HepG2 (cell line): ENCODE measurements around the gene IMMP1L. TPM values are rescaled to one million over a fixed set of nuclear protein-coding genes. Genes with fewer than 3 reads are reported as not detected.

Experiments
- ATAC-seq: fragments of 200-7000 bp; cut with Tn5 transposase; 3 replicates; pipeline ENCODE4 v1.9.1; 2020; ENCODE audit warnings: mild to moderate bottlenecking, moderate library complexity
- BruUV-seq: library from RNA; stranded (reverse); fragments of 400-500 nt; replicated peaks from 2 replicates; lab custom pipeline; 2021; lab: Mats Ljungman, UMichigan
- CTCF ChIA-PET: fragments of 300-600 bp; formaldehyde crosslinking; extraction: SDS; loops from one replicate; lab custom pipeline; 2021; ENCODE audit warnings: low total read pairs, inconsistent platforms, low intra/inter-chr PET ratio; lab: Yijun Ruan, JAX
- POLR2A ChIA-PET: fragments of 350-600 bp; sonication (Branson Sonifier 250); formaldehyde crosslinking; loops from one replicate; lab custom pipeline; 2020; ENCODE audit warnings: antibody characterized with exemption, inconsistent platforms; lab: Yijun Ruan, JAX
- DNase-seq: peaks from one replicate; pipeline ENCODE4 v3.0.0-alpha.2; 2015; ENCODE audit warnings: low spot score
- FAIRE-seq: peaks from 3 replicates; lab custom pipeline; 2011; peaks lifted over from hg19 to GRCh38; lab: Jason Lieb, UNC
- H2AFZ ChIP-seq: one replicate; pipeline ENCODE4 v1.6.1; 2011; ENCODE audit warnings: low read length, inconsistent platforms
- H3K27ac ChIP-seq: fragments of 300-600 bp; 3 replicates; pipeline ENCODE4 v1.8.0; 2011; ENCODE audit warnings: mixed run types, mild to moderate bottlenecking, mixed read lengths, low read length, inconsistent platforms; ENCODE audit not compliant: insufficient read depth; ENCODE audit errors: extremely low read length
- H3K27me3 ChIP-seq, 2 experiments: fragments of 200-600 bp in 1 of 2; 2 replicates in 1 of 2; 3 replicates in 1 of 2; pipeline versions ENCODE4 v1.6.0 to v1.8.0; 2011; ENCODE audit warnings: low read length in 2 of 2, mild to moderate bottlenecking in 2 of 2, moderate library complexity in 2 of 2, inconsistent platforms in 1 of 2; ENCODE audit not compliant: insufficient read depth in 2 of 2, control insufficient read depth in 1 of 2
- H3K36me3 ChIP-seq, 2 experiments: fragments of 200-600 bp in 1 of 2; replicated peaks in 1 of 2; 2 replicates in 1 of 2; 3 replicates in 1 of 2; pipeline versions ENCODE4 v1.5.1 to v1.8.0; 2011; ENCODE audit warnings: low read length in 2 of 2, inconsistent platforms in 1 of 2; ENCODE audit not compliant: insufficient read depth in 2 of 2, control insufficient read depth in 1 of 2
- H3K4me1 ChIP-seq: 2 replicates; pipeline ENCODE4 v1.5.1; 2012; ENCODE audit warnings: low read length, inconsistent platforms; ENCODE audit not compliant: insufficient read depth
- H3K4me2 ChIP-seq: 2 replicates; pipeline ENCODE4 v1.6.0; 2011; ENCODE audit warnings: low read depth, low read length, inconsistent platforms
- H3K4me3 ChIP-seq, 3 experiments: fragments of 200-600 bp in 1 of 3; sonication (generic), shearing (Covaris generic) in 1 of 3; replicated peaks in 1 of 3; 2 replicates each; pipeline ENCODE4 v1.5.1; 2011 to 2016; ENCODE audit warnings: low read length in 3 of 3, inconsistent platforms in 2 of 3, low read depth in 2 of 3, mild to moderate bottlenecking in 2 of 3, control low read depth in 1 of 3, mixed read lengths in 1 of 3; ENCODE audit not compliant: insufficient read depth in 1 of 3
- H3K79me2 ChIP-seq: one replicate; pipeline ENCODE4 v1.6.1; 2011; ENCODE audit warnings: low read length, inconsistent platforms; ENCODE audit not compliant: insufficient read depth
- H3K9ac ChIP-seq: 2 replicates; pipeline ENCODE4 v1.6.0; 2011; ENCODE audit warnings: mild to moderate bottlenecking, low read depth, low read length, inconsistent platforms; ENCODE audit not compliant: insufficient read depth
- H3K9me3 ChIP-seq: 2 replicates; pipeline ENCODE4 v1.5.1; 2012; ENCODE audit warnings: mild to moderate bottlenecking, low read length
- H4K20me1 ChIP-seq: 2 replicates; pipeline ENCODE4 v1.6.0; 2011; ENCODE audit warnings: inconsistent platforms, mild to moderate bottlenecking, low read length, moderate library complexity; ENCODE audit not compliant: insufficient read depth
- ADNP ChIP-seq: sonication (generic); formaldehyde crosslinking; IDR thresholded peaks from 2 replicates; pipeline ENCODE4 v1.4.0; 2020; ENCODE audit warnings: missing genetic modification reagents
- AKAP8 ChIP-seq: sonication (generic); formaldehyde crosslinking; IDR thresholded peaks from 2 replicates; pipeline ENCODE4 v1.5.1; 2020; ENCODE audit warnings: mild to moderate bottlenecking, missing genetic modification reagents
- CBX2 ChIP-seq, 2 experiments: fragments of 200-600 bp in 1 of 2; sonication (generic); formaldehyde crosslinking in 1 of 2; IDR thresholded peaks; 2 replicates each; pipeline versions ENCODE4 v1.7.0 to v1.8.1; 2018 to 2022; ENCODE audit warnings: low read depth in 2 of 2, low read length in 1 of 2, mild to moderate bottlenecking in 1 of 2, missing genetic modification reagents in 1 of 2
- IKZF4 ChIP-seq: sonication (generic); formaldehyde crosslinking; IDR thresholded peaks from 2 replicates; pipeline ENCODE4 v1.5.1; 2020; ENCODE audit warnings: borderline replicate concordance, mild to moderate bottlenecking, low read depth, missing genetic modification reagents; ENCODE audit errors: not compliant biosample characterization
- SMC3 ChIP-seq: IDR thresholded peaks from 2 replicates; pipeline ENCODE4 v1.6.1; 2011; ENCODE audit warnings: low read length, improper control_type of control experiment
- SRY ChIP-seq: sonication (generic); formaldehyde crosslinking; IDR thresholded peaks from 2 replicates; pipeline ENCODE4 v1.8.0; 2022; ENCODE audit warnings: mild to moderate bottlenecking, missing genetic modification reagents
- TEAD2 ChIP-seq: sonication (generic); formaldehyde crosslinking; IDR thresholded peaks from 2 replicates; pipeline ENCODE4 v1.9.0; 2021; ENCODE audit warnings: missing genetic modification reagents
- YEATS4 ChIP-seq: sonication (generic); formaldehyde crosslinking; IDR thresholded peaks from 2 replicates; pipeline ENCODE4 v1.4.0; 2020; ENCODE audit warnings: missing genetic modification reagents, borderline replicate concordance
- ZFYVE20 ChIP-seq: sonication (generic); formaldehyde crosslinking; IDR thresholded peaks from 2 replicates; pipeline ENCODE4 v1.8.0; 2023; ENCODE audit warnings: low read depth, mild to moderate bottlenecking, moderate library complexity, missing genetic modification reagents, borderline replicate concordance
- ZNF430 ChIP-seq: sonication (generic); formaldehyde crosslinking; IDR thresholded peaks from 2 replicates; pipeline ENCODE4 v1.9.0; 2021; ENCODE audit warnings: mild to moderate bottlenecking, missing genetic modification reagents
- ZNF564 ChIP-seq: sonication (generic); formaldehyde crosslinking; IDR thresholded peaks from 2 replicates; pipeline ENCODE4 v1.8.1; 2023; ENCODE audit warnings: mild to moderate bottlenecking, missing genetic modification reagents
- WGBS: methylation state at CpG from one replicate; pipeline ENCODE4 v1.1.6; 2017; ENCODE audit warnings: low lambda C conversion rate; 5-methylcytosine and 5-hydroxymethylcytosine counted together
- in situ Hi-C: cut with HindIII; loops from 2 replicates; pipeline ENCODE4 v1.10.0; 2017; ENCODE audit warnings: low pct_unique_long_range_greater_than_20kb; ENCODE audit not compliant: extremely low pct_ligation_motif_present
- intact Hi-C: fragments of 100-400 bp; cut with micrococcal nuclease; formaldehyde crosslinking; loops from one replicate; pipeline ENCODE4 v1.10.0; 2022; ENCODE audit not compliant: unreplicated experiment
- polyA plus RNA-seq, 8 experiments: library from polyadenylated mRNA; depleted of rRNA in 3 of 8; stranded (reverse) in 7 of 8; unstranded in 1 of 8; fragments of >200 nt; fragmentation: Illumina TruSeq in 4 of 8; extraction: Trizol in 4 of 8; gene quantifications; 2 replicates each; pipeline versions ENCODE4 v1.2.1 to v1.2.3, GENCODE V29; 2011 to 2016; ENCODE audit warnings: low read depth in 4 of 8, missing spikeins in 1 of 8, mixed read lengths in 1 of 8; ENCODE audit not compliant: insufficient read depth in 1 of 8
- total RNA-seq, 5 experiments: library from RNA; depleted of rRNA; stranded (reverse); fragments of >200 nt; fragmentation: Illumina TruSeq; extraction: Trizol; gene quantifications; 2 replicates each; pipeline ENCODE4 v1.2.3, GENCODE V29; 2016; ENCODE audit warnings: low read depth in 1 of 5
- TF ChIP-seq, protein P1 (sequence below): sonication (generic); formaldehyde crosslinking; IDR thresholded peaks from 2 replicates; pipeline ENCODE4 v1.4.0; 2020; ENCODE audit warnings: missing genetic modification reagents
- TF ChIP-seq, protein P2 (sequence below): sonication (generic); formaldehyde crosslinking; IDR thresholded peaks from 2 replicates; pipeline ENCODE4 v1.4.0; 2020; ENCODE audit warnings: low read depth, missing genetic modification reagents
- TF ChIP-seq, protein P3 (sequence below): sonication (generic); formaldehyde crosslinking; IDR thresholded peaks from 2 replicates; pipeline ENCODE4 v1.5.1; 2020; ENCODE audit warnings: mild to moderate bottlenecking, missing genetic modification reagents

IMMP1L gene
- total and polyA plus RNA-seq, 2 of the 13 experiments (the other 11 are each of a cell fraction or from before 2014, with no cell fraction given): 42.4 to 57.9 TPM

GRCh38 chr11:31419138-31419537 is 90.3 kb downstream of the IMMP1L start:
- H3K36me3 ChIP-seq: peaks cover 0 to 4% of the 10 kb centered on the region in 2 experiments; a peak in 1 of 5 replicates
- WGBS: 99% methylated on average over 3 of the region's 3 CpGs
- FAIRE-seq (no peak), DNase-seq (no peak), ATAC-seq (no peak)
- no peaks in the 10 kb centered on the region for H3K27me3 ChIP-seq
- ChIA-PET CTCF (no interaction called here), POLR2A (no interaction called here)
- no TSS peak for BruUV-seq
- H3K79me2 ChIP-seq: no peaks in the 10 kb centered on the region
- no peaks in the 10 kb centered on the region for H3K4me1 ChIP-seq
- no peak overlapping the region for H2AFZ ChIP-seq
- intact Hi-C loops (no loop called here), in situ Hi-C loops (no loop called here)
- no peak overlapping the region for H3K9ac ChIP-seq
- H3K4me3 ChIP-seq: no peak overlapping the region
- H3K27ac ChIP-seq: no peak overlapping the region
- H3K9me3 ChIP-seq: no peaks in the 10 kb centered on the region
- H3K4me2 ChIP-seq: no peak overlapping the region
- no peaks in the 10 kb centered on the region for H4K20me1 ChIP-seq
- TF ChIP-seq YEATS4 (CRISPR knock-in tag): no peak
- no peak for TF ChIP-seq SMC3
- TF ChIP-seq ADNP (CRISPR knock-in tag): no peak
- TF ChIP-seq IKZF4: no peak
- TF ChIP-seq TEAD2 (CRISPR knock-in tag): no peak
- no peak for TF ChIP-seq CBX2 (IDR thresholded peaks at IDR 0.05; ENCODE audit: low read depth, low read length)
- no peak for TF ChIP-seq CBX2 (CRISPR knock-in tag; IDR thresholded peaks at IDR 0.05; ENCODE audit: low read depth)
- TF ChIP-seq, protein P1, sequence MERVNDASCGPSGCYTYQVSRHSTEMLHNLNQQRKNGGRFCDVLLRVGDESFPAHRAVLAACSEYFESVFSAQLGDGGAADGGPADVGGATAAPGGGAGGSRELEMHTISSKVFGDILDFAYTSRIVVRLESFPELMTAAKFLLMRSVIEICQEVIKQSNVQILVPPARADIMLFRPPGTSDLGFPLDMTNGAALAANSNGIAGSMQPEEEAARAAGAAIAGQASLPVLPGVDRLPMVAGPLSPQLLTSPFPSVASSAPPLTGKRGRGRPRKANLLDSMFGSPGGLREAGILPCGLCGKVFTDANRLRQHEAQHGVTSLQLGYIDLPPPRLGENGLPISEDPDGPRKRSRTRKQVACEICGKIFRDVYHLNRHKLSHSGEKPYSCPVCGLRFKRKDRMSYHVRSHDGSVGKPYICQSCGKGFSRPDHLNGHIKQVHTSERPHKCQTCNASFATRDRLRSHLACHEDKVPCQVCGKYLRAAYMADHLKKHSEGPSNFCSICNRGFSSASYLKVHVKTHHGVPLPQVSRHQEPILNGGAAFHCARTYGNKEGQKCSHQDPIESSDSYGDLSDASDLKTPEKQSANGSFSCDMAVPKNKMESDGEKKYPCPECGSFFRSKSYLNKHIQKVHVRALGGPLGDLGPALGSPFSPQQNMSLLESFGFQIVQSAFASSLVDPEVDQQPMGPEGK (CRISPR knock-in tag): no peak
- TF ChIP-seq ZNF564 (CRISPR knock-in tag): no peak
- no peak for TF ChIP-seq ZFYVE20
- TF ChIP-seq, protein P2, sequence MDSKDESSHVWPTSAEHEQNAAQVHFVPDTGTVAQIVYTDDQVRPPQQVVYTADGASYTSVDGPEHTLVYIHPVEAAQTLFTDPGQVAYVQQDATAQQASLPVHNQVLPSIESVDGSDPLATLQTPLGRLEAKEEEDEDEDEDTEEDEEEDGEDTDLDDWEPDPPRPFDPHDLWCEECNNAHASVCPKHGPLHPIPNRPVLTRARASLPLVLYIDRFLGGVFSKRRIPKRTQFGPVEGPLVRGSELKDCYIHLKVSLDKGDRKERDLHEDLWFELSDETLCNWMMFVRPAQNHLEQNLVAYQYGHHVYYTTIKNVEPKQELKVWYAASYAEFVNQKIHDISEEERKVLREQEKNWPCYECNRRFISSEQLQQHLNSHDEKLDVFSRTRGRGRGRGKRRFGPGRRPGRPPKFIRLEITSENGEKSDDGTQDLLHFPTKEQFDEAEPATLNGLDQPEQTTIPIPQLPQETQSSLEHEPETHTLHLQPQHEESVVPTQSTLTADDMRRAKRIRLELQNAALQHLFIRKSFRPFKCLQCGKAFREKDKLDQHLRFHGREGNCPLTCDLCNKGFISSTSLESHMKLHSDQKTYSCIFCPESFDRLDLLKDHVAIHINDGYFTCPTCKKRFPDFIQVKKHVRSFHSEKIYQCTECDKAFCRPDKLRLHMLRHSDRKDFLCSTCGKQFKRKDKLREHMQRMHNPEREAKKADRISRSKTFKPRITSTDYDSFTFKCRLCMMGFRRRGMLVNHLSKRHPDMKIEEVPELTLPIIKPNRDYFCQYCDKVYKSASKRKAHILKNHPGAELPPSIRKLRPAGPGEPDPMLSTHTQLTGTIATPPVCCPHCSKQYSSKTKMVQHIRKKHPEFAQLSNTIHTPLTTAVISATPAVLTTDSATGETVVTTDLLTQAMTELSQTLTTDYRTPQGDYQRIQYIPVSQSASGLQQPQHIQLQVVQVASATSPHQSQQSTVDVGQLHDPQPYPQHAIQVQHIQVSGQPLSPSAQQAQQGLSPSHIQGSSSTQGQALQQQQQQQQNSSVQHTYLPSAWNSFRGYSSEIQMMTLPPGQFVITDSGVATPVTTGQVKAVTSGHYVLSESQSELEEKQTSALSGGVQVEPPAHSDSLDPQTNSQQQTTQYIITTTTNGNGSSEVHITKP: no peak
- TF ChIP-seq AKAP8 (CRISPR knock-in tag): no peak
- TF ChIP-seq ZNF430 (CRISPR knock-in tag): no peak
- TF ChIP-seq SRY (CRISPR knock-in tag): no peak
- TF ChIP-seq, protein P3, sequence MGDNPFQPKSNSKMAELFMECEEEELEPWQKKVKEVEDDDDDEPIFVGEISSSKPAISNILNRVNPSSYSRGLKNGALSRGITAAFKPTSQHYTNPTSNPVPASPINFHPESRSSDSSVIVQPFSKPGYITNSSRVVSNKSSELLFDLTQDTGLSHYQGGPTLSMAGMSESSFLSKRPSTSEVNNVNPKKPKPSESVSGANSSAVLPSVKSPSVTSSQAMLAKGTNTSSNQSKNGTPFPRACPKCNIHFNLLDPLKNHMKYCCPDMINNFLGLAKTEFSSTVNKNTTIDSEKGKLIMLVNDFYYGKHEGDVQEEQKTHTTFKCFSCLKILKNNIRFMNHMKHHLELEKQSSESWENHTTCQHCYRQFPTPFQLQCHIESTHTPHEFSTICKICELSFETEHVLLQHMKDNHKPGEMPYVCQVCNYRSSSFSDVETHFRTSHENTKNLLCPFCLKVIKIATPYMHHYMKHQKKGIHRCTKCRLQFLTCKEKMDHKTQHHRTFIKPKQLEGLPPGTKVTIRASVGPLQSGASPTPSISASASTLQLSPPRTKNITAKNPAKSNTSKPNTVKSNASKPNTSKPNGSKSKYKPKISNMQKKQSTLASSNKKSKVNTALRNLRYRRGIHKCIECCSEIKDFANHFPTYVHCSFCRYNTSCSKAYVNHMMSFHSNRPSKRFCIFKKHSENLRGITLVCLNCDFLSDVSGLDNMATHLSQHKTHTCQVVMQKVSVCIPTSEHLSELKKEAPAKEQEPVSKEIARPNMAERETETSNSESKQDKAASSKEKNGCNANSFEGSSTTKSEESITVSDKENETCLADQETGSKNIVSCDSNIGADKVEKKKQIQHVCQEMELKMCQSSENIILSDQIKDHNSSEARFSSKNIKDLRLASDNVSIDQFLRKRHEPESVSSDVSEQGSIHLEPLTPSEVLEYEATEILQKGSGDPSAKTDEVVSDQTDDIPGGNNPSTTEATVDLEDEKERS: no peak
